Ramos (cell line): ENCODE data around the gene IL36A.

Experiments used
- in situ Hi-C: fragments of 300-500 bp; cut with MboI; formaldehyde crosslinking; loops from one replicate; pipeline ENCODE4 v1.14.3; 2022; ENCODE audit warnings: low sequenced_read_pairs; ENCODE audit not compliant: unreplicated experiment

Gene IL36A

DNA sequence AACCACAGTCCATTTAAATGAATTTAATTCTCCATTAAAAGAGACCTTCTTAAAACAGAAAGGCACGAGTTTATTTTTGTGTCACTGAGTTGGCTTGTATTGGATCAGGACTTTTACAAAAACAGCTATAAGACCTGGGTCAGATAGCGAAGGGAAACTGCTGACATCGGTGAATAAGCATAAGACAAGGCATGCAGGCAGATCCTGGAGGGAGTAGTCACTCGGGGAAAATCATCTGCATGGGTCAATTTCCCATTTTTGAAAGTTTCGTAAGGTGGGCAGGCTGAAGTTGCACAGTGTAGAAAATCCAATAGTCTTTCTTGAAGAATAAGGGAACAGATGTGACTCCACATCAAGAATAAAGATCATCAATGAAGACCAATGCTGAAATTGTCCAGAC lies 34.5 kb downstream of the IL36A start:
- in situ Hi-C loops, result no loop called here

DNA sequence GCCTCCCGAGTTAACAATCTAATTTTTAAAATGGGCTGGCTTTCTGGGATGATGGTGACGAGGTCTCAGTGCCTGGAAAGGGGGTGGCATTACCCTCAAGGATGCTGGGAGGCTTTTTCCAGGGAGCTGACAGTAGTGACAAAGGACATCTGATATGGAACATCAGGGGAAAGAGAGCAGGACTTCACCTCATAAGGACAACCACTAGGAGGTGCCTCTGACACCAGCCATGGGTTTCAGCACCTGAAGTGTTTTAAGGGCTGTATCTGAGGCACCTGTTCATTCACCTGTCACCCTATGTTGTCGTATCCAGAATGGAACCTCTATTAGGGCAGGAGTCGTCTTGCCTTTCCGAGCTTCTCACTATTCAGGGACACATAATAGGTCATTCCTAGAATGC lies 36.6 kb downstream of the IL36A start:
- in situ Hi-C loops, result no loop called here

DNA sequence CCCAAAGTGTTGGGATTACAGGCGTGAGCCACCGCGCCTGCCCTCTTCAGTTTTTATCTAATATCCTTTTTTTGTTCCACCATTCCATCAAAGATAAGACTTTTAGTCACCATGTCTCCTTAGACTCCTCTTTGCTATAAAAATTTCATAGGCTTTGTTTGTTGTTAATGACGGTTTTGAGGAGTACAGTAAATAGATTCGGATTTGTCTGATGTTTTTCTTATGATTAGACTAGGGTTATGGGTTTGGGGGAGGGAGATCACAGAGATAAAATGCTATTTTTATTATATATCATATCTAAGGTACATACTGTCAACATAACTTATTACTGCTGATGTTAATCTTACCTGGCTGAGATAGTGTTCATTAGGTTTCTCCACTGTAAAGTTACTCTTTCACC lies 41.2 kb downstream of the IL36A start:
- in situ Hi-C loops, result no loop called here

DNA sequence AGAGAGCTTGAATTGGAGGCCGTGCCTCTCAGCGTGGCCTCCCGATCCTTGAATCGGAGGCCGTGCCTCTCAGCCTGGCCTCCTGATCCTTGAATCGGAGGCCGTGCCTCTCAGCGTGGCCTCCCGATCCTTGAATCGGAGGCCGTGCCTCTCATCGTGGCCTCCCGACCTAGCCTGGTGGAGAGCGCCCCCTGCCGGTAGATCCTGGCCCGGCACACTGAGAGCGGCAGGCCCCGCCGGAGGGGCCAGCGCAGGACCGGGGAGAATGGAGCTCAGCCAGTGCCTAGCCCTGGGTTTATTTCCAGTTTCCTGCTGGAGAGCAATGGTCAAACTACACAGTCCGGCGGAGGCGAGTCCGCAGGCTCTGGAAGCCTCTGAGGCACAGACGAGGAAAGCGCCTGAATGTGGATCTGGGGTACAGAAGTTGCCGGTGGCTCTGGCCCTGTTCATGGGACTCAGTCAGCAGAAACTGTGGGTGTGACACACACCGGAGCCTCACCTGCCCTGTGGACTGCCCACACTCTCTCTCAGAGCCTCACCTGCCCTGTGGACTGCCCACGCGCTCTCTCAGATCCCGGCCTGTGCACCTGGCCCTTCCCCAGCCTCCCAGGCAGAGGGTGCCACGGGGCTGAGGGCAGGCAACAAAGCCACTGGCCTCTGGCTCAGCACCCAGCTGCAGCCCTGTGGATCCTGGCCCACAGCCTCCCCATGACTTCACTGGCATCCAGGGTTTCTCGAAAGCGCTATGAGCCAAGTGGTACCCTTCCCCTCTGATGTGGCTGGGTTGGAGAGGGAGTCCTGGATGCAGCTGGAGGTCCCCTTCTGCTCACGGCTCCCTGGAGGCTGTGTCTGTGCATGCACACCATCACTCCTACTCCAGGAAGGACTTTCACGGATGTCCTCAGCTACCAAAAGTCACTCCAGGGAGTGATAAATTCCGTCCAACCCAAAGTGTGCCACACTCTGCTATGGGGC lies 45.9 kb downstream of the IL36A start:
- in situ Hi-C loops, result no loop called here

DNA sequence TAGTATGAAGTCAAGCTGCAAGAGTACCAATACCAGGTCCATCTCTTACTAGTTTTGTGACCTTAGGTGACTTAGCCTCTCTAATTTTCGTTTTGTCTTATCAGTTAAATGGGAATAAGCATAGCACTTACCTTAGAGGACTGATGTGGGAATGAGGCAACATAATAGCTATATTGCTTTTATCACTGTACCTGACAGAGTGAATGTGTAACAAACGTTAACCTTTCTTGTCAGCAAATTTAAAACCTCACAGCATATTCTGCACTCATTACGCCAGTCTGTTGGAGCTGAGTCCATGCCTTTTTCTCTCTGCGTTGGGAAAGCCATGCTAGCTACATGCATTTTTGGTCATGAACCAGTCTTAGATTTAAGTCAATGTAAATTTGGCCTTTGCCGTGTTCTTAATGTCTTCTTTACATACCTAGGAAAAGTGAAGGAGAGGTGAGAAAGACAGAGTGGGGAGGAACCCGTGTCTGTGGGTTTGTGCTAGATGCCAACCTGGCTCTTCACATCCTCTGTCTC lies 47.2 kb downstream of the IL36A start, which contains the start of gene IL36B:
IL36B (minus strand) TSS at position 472 of the 522 bp plus-strand sequence.
- in situ Hi-C loops, result no loop called here

DNA sequence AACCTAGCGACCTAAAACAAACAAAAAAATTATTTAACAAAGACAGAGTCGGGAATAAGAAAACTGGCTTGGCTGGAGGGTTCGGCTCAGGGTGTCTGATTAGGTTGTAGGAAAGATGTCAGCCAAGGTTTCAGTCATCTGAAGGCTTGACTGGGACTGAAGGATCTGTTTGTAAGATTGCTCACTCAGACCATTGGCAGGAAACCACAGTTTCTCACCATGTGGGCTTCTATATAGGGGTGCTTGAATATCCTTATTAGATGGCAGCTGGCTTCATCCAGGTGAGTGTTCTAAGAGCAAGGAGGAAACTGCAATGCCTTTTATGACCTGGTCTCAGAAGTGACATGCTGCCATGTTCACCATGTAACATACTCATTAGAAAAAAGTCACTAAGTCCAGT lies 48.4 kb downstream of the IL36A start:
- in situ Hi-C loops, result no loop called here

DNA sequence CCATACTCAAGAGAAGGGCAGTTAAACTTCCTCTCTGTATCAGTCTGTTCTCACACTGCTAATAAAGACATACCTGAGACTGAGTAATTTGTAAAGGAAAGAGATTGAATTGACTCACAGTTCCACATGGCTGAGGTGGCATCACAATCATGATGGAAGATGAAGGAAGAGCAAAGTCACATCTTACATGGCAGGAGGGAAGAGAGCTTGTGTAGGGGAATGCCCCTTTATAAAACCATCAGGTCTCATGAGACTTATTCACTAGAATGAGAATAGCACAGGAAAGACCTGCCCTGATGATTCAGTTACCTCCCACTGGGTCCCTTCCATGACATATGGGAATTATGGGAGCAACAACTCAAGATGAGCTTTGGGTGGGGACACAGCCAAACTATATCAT lies 48.8 kb downstream of the IL36A start:
- in situ Hi-C loops, result no loop called here

DNA sequence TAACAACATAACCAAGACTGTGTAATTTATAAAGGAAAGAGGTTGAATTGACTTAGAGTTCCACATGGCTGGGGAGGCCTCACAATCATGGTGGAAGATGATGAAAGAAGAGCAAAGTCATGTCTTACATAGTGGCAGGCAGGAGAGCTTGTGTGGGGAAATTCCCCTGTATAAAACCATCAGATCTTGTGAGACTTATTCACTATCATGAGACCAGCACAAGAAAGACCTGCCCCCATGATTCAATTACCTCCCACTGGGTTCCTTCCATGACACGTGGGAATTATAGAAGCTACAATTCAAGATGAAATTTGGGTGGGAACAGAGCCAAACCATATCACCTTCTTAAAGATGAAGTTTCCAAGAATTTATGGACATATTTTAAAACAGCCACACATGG lies 51.3 kb downstream of the IL36A start:
- in situ Hi-C loops, result no loop called here

DNA sequence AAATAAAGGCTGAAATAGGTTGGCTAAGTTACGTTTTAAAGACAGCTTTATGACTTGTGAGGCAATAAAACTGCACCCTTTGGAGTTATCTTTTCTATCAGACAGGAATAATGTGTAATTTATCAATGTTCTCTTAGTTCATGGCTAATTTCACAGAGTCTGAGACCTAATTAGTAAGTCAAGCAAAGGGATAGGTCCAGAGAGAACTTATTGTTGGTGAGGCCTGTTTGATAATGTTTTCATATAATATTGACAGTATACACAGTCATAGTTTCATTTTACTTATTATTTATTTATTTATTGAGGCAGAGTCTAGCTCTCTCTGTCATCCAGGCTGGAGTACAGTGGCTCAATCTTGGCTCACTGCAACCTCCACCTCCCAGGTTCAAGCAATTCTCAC lies 51.9 kb downstream of the IL36A start:
- in situ Hi-C loops, result no loop called here
